H1 (cell line): ENCODE data around the gene FOXN3. TPM values are rescaled to one million over a fixed set of nuclear protein-coding genes. Genes with fewer than 3 reads are reported as not detected.

Experiments
- CTCF ChIA-PET: fragments of 300-600 bp; sonication (Branson Sonifier 250); formaldehyde crosslinking; loops from one replicate; lab custom pipeline; 2021; ENCODE audit not compliant: partially characterized antibody; lab: Charles Lee
- POLR2A ChIA-PET: fragments of 300-600 bp; sonication (Branson Sonifier 250); formaldehyde crosslinking; loops from one replicate; lab custom pipeline; 2021; ENCODE audit warnings: inconsistent platforms; ENCODE audit not compliant: partially characterized antibody; lab: Charles Lee
- DNase-seq, 2 experiments: peaks; one replicate each; pipeline versions ENCODE4 v3.0.0 to v3.0.0-alpha.2; 2010 to 2022; ENCODE audit warnings: low spot score in 2 of 2, low read depth in 1 of 2, mixed read lengths in 1 of 2
- FAIRE-seq: peaks from 2 replicates; lab custom pipeline; 2011; peaks lifted over from hg19 to GRCh38; lab: Jason Lieb, UNC
- H2AFZ ChIP-seq: 2 replicates; pipeline ENCODE4 v1.8.1; 2012; ENCODE audit warnings: low read length, inconsistent platforms
- H2AK5ac ChIP-seq: 2 replicates; pipeline ENCODE4 v1.6.1; 2013; ENCODE audit warnings: low read depth, low read length
- H2BK120ac ChIP-seq: replicated peaks from 2 replicates; pipeline ENCODE3; 2013; ENCODE audit warnings: low read depth, low read length, inconsistent platforms
- H2BK12ac ChIP-seq: 2 replicates; pipeline ENCODE4 v1.6.1; 2013; ENCODE audit warnings: low read depth, low read length
- H2BK15ac ChIP-seq: 2 replicates; pipeline ENCODE4 v1.6.1; 2013; ENCODE audit warnings: low read length
- H2BK20ac ChIP-seq: 2 replicates; pipeline ENCODE4 v1.6.1; 2013; ENCODE audit warnings: low read length
- H2BK5ac ChIP-seq: 2 replicates; pipeline ENCODE4 v1.6.1; 2013; ENCODE audit warnings: low read depth, low read length
- H3K14ac ChIP-seq: 2 replicates; pipeline ENCODE4 v1.6.1; 2013; ENCODE audit warnings: inconsistent platforms; ENCODE audit not compliant: insufficient read length
- H3K18ac ChIP-seq: 2 replicates; pipeline ENCODE4 v1.6.1; 2013; ENCODE audit warnings: low read length; ENCODE audit errors: extremely low read depth
- H3K23ac ChIP-seq: 2 replicates; pipeline ENCODE4 v1.6.1; 2013; ENCODE audit warnings: inconsistent platforms; ENCODE audit not compliant: insufficient read length
- H3K23me2 ChIP-seq: 2 replicates; pipeline ENCODE4 v1.6.1; 2013; ENCODE audit warnings: low read depth, low read length
- H3K27ac ChIP-seq: 2 replicates; pipeline ENCODE4 v1.6.1; 2011; ENCODE audit warnings: low read depth, low read length, inconsistent platforms
- H3K27me3 ChIP-seq, 4 experiments: replicated peaks in 1 of 4; 1 replicate in 1 of 4; 2 replicates in 3 of 4; pipeline versions ENCODE4 v1.6.1 to v1.8.1; 2011 to 2013; ENCODE audit warnings: low read length in 3 of 4, mild to moderate bottlenecking in 3 of 4, inconsistent platforms in 2 of 4, mixed read lengths in 2 of 4, moderate library complexity in 1 of 4; ENCODE audit not compliant: control insufficient read depth in 3 of 4, insufficient read depth in 3 of 4; ENCODE audit errors: extremely low read depth in 1 of 4
- H3K36me3 ChIP-seq, 4 experiments: 2 replicates each; pipeline versions ENCODE4 v1.6.1 to v1.8.1; 2011 to 2013; ENCODE audit warnings: mild to moderate bottlenecking in 4 of 4, low read length in 3 of 4, moderate library complexity in 2 of 4, control low read depth in 1 of 4, inconsistent platforms in 1 of 4; ENCODE audit not compliant: insufficient read depth in 4 of 4, control insufficient read depth in 2 of 4
- H3K4ac ChIP-seq: replicated peaks from 2 replicates; pipeline ENCODE3; 2013; ENCODE audit warnings: low read length, low read depth, mixed read lengths, inconsistent platforms; ENCODE audit not compliant: insufficient read length
- H3K4me1 ChIP-seq, 4 experiments: replicated peaks in 1 of 4; 1 replicate in 1 of 4; 2 replicates in 3 of 4; pipeline versions ENCODE4 v1.6.1 to v1.8.1; 2011 to 2013; ENCODE audit warnings: low read length in 3 of 4, inconsistent platforms in 2 of 4, mixed read lengths in 1 of 4; ENCODE audit not compliant: insufficient read depth in 4 of 4, control insufficient read depth in 3 of 4
- H3K4me2 ChIP-seq, 2 experiments: 2 replicates each; pipeline versions ENCODE4 v1.6.1 to v1.8.1; 2011 to 2013; ENCODE audit warnings: low read depth in 2 of 2, low read length in 2 of 2, control low read depth in 1 of 2, inconsistent platforms in 1 of 2, mild to moderate bottlenecking in 1 of 2; ENCODE audit not compliant: insufficient read depth in 1 of 2
- H3K4me3 ChIP-seq, 4 experiments: fragments of 200-600, 300-600 bp in 1 of 4; sonication (generic), shearing (Covaris generic), sonication (Bioruptor Twin) in 1 of 4; 2 replicates each; pipeline versions ENCODE4 v1.5.1 to v1.8.1; 2011 to 2016; ENCODE audit warnings: low read length in 4 of 4, low read depth in 3 of 4, control low read depth in 2 of 4, inconsistent platforms in 2 of 4, mild to moderate bottlenecking in 2 of 4, mixed read lengths in 1 of 4, moderate library complexity in 1 of 4; ENCODE audit not compliant: insufficient read depth in 2 of 4; ENCODE audit errors: extremely low read depth in 1 of 4
- H3K56ac ChIP-seq: replicated peaks from 2 replicates; pipeline ENCODE3; 2013; ENCODE audit warnings: low read depth, mild to moderate bottlenecking, mixed read lengths, low read length, inconsistent platforms; ENCODE audit not compliant: insufficient read length
- H3K79me1 ChIP-seq: 2 replicates; pipeline ENCODE4 v1.6.1; 2013; ENCODE audit warnings: low read depth, low read length, control low read depth
- H3K79me2 ChIP-seq, 2 experiments: 2 replicates each; pipeline versions ENCODE4 v1.6.1 to v1.8.1; 2012 to 2013; ENCODE audit warnings: low read length in 2 of 2, mild to moderate bottlenecking in 2 of 2, inconsistent platforms in 1 of 2; ENCODE audit not compliant: insufficient read depth in 2 of 2, control insufficient read depth in 1 of 2
- H3K9ac ChIP-seq, 4 experiments: replicated peaks in 1 of 4; 1 replicate in 1 of 4; 2 replicates in 3 of 4; pipeline versions ENCODE4 v1.6.1 to v1.8.1; 2011 to 2013; ENCODE audit warnings: low read depth in 3 of 4, low read length in 3 of 4, control low read depth in 2 of 4, mild to moderate bottlenecking in 2 of 4, moderate library complexity in 2 of 4, inconsistent platforms in 1 of 4; ENCODE audit errors: extremely low read depth in 1 of 4
- H3K9me3 ChIP-seq, 2 experiments: 2 replicates each; pipeline versions ENCODE4 v1.6.1 to v1.8.1; 2012 to 2013; ENCODE audit warnings: mild to moderate bottlenecking in 2 of 2, moderate library complexity in 2 of 2, control low read depth in 1 of 2, inconsistent platforms in 1 of 2, low read depth in 1 of 2, low read length in 1 of 2, mixed read lengths in 1 of 2; ENCODE audit not compliant: insufficient read depth in 2 of 2
- H4K20me1 ChIP-seq, 2 experiments: replicated peaks in 1 of 2; 2 replicates each; pipeline versions ENCODE3 to v1.8.1; 2011 to 2013; ENCODE audit warnings: inconsistent platforms in 2 of 2, low read length in 2 of 2, mild to moderate bottlenecking in 1 of 2; ENCODE audit not compliant: insufficient read depth in 2 of 2, control insufficient read depth in 1 of 2
- H4K5ac ChIP-seq: 2 replicates; pipeline ENCODE4 v1.6.1; 2013; ENCODE audit warnings: low read length, low read depth, mixed read lengths, inconsistent platforms; ENCODE audit not compliant: insufficient read length
- H4K8ac ChIP-seq: 2 replicates; pipeline ENCODE4 v1.8.0; 2013; ENCODE audit warnings: mild to moderate bottlenecking, moderate library complexity, low read length, inconsistent platforms; ENCODE audit not compliant: insufficient read depth; ENCODE audit errors: extremely low read depth
- H4K91ac ChIP-seq: replicated peaks from 2 replicates; pipeline ENCODE3; 2013; ENCODE audit warnings: low read length, mixed read lengths, inconsistent platforms; ENCODE audit not compliant: insufficient read length
- CREB1 ChIP-seq: IDR thresholded peaks from 2 replicates; pipeline ENCODE4 v1.6.1; 2012; ENCODE audit warnings: inconsistent platforms
- EZH2 ChIP-seq: fragments of 200-600 bp; sonication (generic); IDR thresholded peaks from 2 replicates; pipeline ENCODE4 v1.7.1; 2012; ENCODE audit warnings: low read depth, mild to moderate bottlenecking, moderate library complexity, low read length, inconsistent platforms; ENCODE audit not compliant: severe bottlenecking
- NANOG ChIP-seq: IDR thresholded peaks from 2 replicates; pipeline ENCODE4 v1.6.1; 2011; ENCODE audit warnings: low read length, low read depth, mild to moderate bottlenecking, inconsistent platforms; ENCODE audit not compliant: insufficient read depth, poor library complexity, severe bottlenecking
- POLR2AphosphoS5 ChIP-seq: IDR thresholded peaks from 2 replicates; pipeline ENCODE4 v1.6.1; 2011; ENCODE audit warnings: low read depth, low read length
- RXRA ChIP-seq: IDR thresholded peaks from 2 replicates; pipeline ENCODE4 v1.6.1; 2011; ENCODE audit warnings: low read depth, mild to moderate bottlenecking, low read length, moderate library complexity; ENCODE audit not compliant: insufficient read depth
- TBP ChIP-seq: IDR thresholded peaks from 2 replicates; pipeline ENCODE4 v1.6.1; 2011; ENCODE audit warnings: low read depth, low read length, improper control_type of control experiment
- YY1 ChIP-seq: IDR thresholded peaks from 2 replicates; pipeline ENCODE4 v1.6.1; 2011; ENCODE audit warnings: low read depth, mild to moderate bottlenecking, low read length
- WGBS, 2 experiments: shearing (Covaris generic) in 1 of 2; methylation state at CpG; one replicate each; pipeline versions ENCODE4 v1.1.6 to v1.1.7; 2013 to 2015; ENCODE audit warnings: low lambda C conversion rate in 2 of 2, mixed read lengths in 2 of 2, inconsistent platforms in 1 of 2, low coverage in 1 of 2, missing lambda C conversion rate in 1 of 2; ENCODE audit not compliant: insufficient replicate concordance in 2 of 2, insufficient coverage in 1 of 2, insufficient read length in 1 of 2; ENCODE audit errors: extremely low coverage in 1 of 2, missing lambda C conversion rate in 1 of 2; 5-methylcytosine and 5-hydroxymethylcytosine counted together
- polyA plus RNA-seq, 7 experiments: library from polyadenylated mRNA; depleted of rRNA in 3 of 7; stranded (reverse) in 5 of 7; unstranded in 2 of 7; fragments of >200 nt in 5 of 7; fragments of 200-250 nt in 2 of 7; gene quantifications; 1 replicate in 5 of 7; 2 replicates in 1 of 7; 4 replicates in 1 of 7; pipeline versions ENCODE4 v1.2.1 to v1.2.3, GENCODE V29; 2011 to 2013; ENCODE audit warnings: missing spikeins in 2 of 7, mixed read lengths in 2 of 7
- total RNA-seq: library from RNA; stranded (reverse); fragmentation: NEBNext Ultra II Directional; extraction: Animal tissue kit (Norgen Biotek cat#: 25700); gene quantifications from 2 replicates; pipeline ENCODE4 v1.2.1, GENCODE V29; 2021

Gene FOXN3
- total and polyA plus RNA-seq, 2 of the 8 experiments (the other 6 are each of a cell fraction or from before 2014, with no cell fraction given): 52.6 to 178 TPM

- 0 out of 2 replicates have a peak overlapping the region, but pooled peaks have one; percentile 48 for H2BK15ac ChIP-seq
- H2BK20ac ChIP-seq: peak overlapping the region; percentile 49
- peaks cover 0 to 13% (median 2%) of the 10 kb centered on the region in 4 experiments; a peak in 3 of 8 replicates for H3K36me3 ChIP-seq
- H2AK5ac ChIP-seq: no peak overlapping the region; the same call in 1 of the 2 replicates
- H3K79me2 ChIP-seq: peaks cover 3 to 71% of the 10 kb centered on the region in 2 experiments; a peak in 3 of 4 replicates
- H4K91ac ChIP-seq: peak overlapping the region; percentile 13
- peaks cover 18 to 41% (median 39%) of the 10 kb centered on the region in 4 experiments for H3K4me1 ChIP-seq
- H3K4me3 ChIP-seq: no peak overlapping the region
- no peak overlapping the region for H2AFZ ChIP-seq
- no peak overlapping the region for H4K5ac ChIP-seq
- peaks cover 15% of the 10 kb centered on the region for H3K79me1 ChIP-seq
- H3K9ac ChIP-seq: no peak overlapping the region
- no peaks in the 10 kb centered on the region for H3K9me3 ChIP-seq
- peak overlapping the region; percentile 71 for H3K18ac ChIP-seq
- peak overlapping the region; percentile 18; the same call in 1 of the 2 replicates for H2BK12ac ChIP-seq
- H3K27me3 ChIP-seq: no peaks in the 10 kb centered on the region
- no peak overlapping the region for H3K23ac ChIP-seq
- WGBS, 2 experiments: 83% methylated on average over 9 of the region's 9 CpGs; no CpG with 5 or more reads in 1 of the 2 experiments
- no peak overlapping the region for H4K8ac ChIP-seq
- no peak overlapping the region for H2BK120ac ChIP-seq
- FAIRE-seq (no peak), DNase-seq (no peak)
- H3K23me2 ChIP-seq: no peaks in the 10 kb centered on the region; the same call in none of the 2 replicates
- H4K20me1 ChIP-seq: peaks cover 1 to 2% of the 10 kb centered on the region in 2 experiments
- H3K4ac ChIP-seq: peak overlapping the region; percentile 8
- no peak overlapping the region for H3K56ac ChIP-seq
- ChIA-PET CTCF (no interaction called here), POLR2A (interaction anchor here (1.3 kb wide), 2 partner anchors 14 to 17 kb away, joined by 3 to 5 read pairs; no protein-coding TSS in a partner anchor)
- no peak overlapping the region for H3K27ac ChIP-seq
- no peak overlapping the region for H3K14ac ChIP-seq
- no peak overlapping the region for H3K4me2 ChIP-seq
- peak overlapping the region; percentile 97; the same call in 1 of the 2 replicates for H2BK5ac ChIP-seq
- TF ChIP-seq NANOG (no peak), CREB1 (no peak), POLR2AphosphoS5 (no peak), EZH2 (no peak), YY1 (no peak), RXRA (no peak), TBP (no peak)
These were observed 125.6 kb downstream of the FOXN3 start for GRCh38 chr14:89291351-89291940.
